Calu3 (cell line): ENCODE data around the gene RIOX2. TPM values are rescaled to one million over a fixed set of nuclear protein-coding genes. Genes with fewer than 3 reads are reported as not detected.

Experiments
- BruUV-seq: library from RNA; stranded (reverse); fragments of 400-500 nt; replicated peaks from 2 replicates; lab custom pipeline; 2021; lab: Mats Ljungman, UMichigan
- CTCF ChIA-PET: fragments of 300-600 bp; sonication (Branson Sonifier 250); formaldehyde crosslinking; loops from one replicate; lab custom pipeline; 2022; ENCODE audit warnings: antibody characterized with exemption; lab: Charles Lee
- DNase-seq: peaks from one replicate; pipeline ENCODE4 v3.0.0; 2022
- H3K27ac Mint-ChIP-seq: one replicate; pipeline ENCODE4 v1.8.0; 2022; ENCODE audit warnings: mixed read lengths; ENCODE audit not compliant: unreplicated experiment
- H3K27me3 Mint-ChIP-seq: one replicate; pipeline ENCODE4 v1.8.0; 2022; ENCODE audit warnings: mixed read lengths; ENCODE audit not compliant: unreplicated experiment
- H3K36me3 Mint-ChIP-seq: one replicate; pipeline ENCODE4 v1.8.0; 2022; ENCODE audit warnings: mild to moderate bottlenecking, moderate library complexity, mixed read lengths; ENCODE audit not compliant: insufficient read depth, unreplicated experiment
- H3K4me1 Mint-ChIP-seq: one replicate; pipeline ENCODE4 v1.8.0; 2022; ENCODE audit warnings: mild to moderate bottlenecking, low read depth, mixed read lengths; ENCODE audit not compliant: unreplicated experiment
- H3K4me3 Mint-ChIP-seq: one replicate; pipeline ENCODE4 v1.8.0; 2022; ENCODE audit warnings: mild to moderate bottlenecking, low read depth, moderate library complexity, mixed read lengths; ENCODE audit not compliant: unreplicated experiment
- H3K9me3 Mint-ChIP-seq: one replicate; pipeline ENCODE4 v1.8.0; 2022; ENCODE audit warnings: low read depth, mixed read lengths; ENCODE audit not compliant: unreplicated experiment
- intact Hi-C: fragments of 100-400 bp; cut with micrococcal nuclease; formaldehyde crosslinking; loops from one replicate; pipeline ENCODE4 v1.10.0; 2022; ENCODE audit not compliant: unreplicated experiment
- total RNA-seq: library from RNA; stranded (reverse); gene quantifications from 2 replicates; pipeline ENCODE4 v1.2.3, GENCODE V29; 2022
- TF ChIP-seq, protein P1 (sequence below): fragments of 200-600 bp; IDR thresholded peaks from one replicate; pipeline ENCODE4 v1.8.0; 2022; ENCODE audit warnings: antibody characterized with exemption; ENCODE audit not compliant: unreplicated experiment

Gene RIOX2
- total RNA-seq, 1 experiment from 2014 or later: 32.1 TPM

DNA sequence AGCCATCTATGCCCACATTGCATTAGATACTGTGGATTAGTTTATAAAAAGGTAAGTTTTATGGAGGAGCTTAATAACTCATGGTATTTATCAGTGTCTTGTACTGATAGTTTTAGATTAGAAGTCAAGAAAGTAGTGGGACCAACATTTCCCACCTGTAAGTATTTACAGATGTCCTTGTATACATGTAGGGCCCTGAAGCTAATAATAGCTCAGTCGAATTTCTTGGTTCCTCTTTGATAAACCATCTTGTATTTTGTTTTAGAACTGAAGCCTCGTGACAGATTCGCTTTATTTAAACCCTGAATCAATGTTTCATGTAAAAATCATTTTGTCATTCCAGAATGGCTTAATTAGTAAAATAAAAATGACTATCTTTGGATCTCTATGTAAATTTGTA lies 77.0 kb downstream of the RIOX2 start:
- no TSS peak for BruUV-seq
- DNase-seq: no peak
- TF ChIP-seq, protein P1, sequence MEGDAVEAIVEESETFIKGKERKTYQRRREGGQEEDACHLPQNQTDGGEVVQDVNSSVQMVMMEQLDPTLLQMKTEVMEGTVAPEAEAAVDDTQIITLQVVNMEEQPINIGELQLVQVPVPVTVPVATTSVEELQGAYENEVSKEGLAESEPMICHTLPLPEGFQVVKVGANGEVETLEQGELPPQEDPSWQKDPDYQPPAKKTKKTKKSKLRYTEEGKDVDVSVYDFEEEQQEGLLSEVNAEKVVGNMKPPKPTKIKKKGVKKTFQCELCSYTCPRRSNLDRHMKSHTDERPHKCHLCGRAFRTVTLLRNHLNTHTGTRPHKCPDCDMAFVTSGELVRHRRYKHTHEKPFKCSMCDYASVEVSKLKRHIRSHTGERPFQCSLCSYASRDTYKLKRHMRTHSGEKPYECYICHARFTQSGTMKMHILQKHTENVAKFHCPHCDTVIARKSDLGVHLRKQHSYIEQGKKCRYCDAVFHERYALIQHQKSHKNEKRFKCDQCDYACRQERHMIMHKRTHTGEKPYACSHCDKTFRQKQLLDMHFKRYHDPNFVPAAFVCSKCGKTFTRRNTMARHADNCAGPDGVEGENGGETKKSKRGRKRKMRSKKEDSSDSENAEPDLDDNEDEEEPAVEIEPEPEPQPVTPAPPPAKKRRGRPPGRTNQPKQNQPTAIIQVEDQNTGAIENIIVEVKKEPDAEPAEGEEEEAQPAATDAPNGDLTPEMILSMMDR: no peak
- Mint-ChIP-seq H3K9me3 (no peaks in the 10 kb centered on the region), H3K36me3 (no peaks in the 10 kb centered on the region), H3K27me3 (no peaks in the 10 kb centered on the region), H3K4me3 (no peak overlapping the region), H3K27ac (no peak overlapping the region), H3K4me1 (no peaks in the 10 kb centered on the region)
- CTCF ChIA-PET: no interaction called here
- intact Hi-C loops: loop anchor here (5.0 kb wide), 1 partner anchor 98 kb away; no protein-coding TSS in a partner anchor

DNA sequence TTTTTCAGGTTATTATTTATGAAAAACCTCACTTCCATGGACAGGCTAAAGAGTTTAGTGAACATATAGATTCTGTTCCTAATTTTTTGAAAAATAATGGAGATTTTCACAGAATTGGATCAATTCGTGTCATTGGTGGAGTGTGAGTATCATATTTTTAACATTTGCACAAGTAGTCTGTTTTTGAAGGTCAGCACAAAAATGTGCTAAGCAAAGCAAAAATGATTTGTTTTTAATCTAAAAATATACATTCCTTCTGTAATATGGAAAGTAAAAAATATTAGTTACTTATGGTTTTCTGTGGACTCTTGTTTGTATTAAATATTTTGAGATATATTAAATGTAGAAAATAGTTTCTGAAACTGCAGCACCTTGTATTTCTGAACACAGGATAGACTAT lies 79.4 kb downstream of the RIOX2 start:
- Mint-ChIP-seq H3K4me1 (no peaks in the 10 kb centered on the region), H3K27ac (no peak overlapping the region), H3K4me3 (no peak overlapping the region), H3K27me3 (no peaks in the 10 kb centered on the region), H3K9me3 (no peaks in the 10 kb centered on the region), H3K36me3 (no peaks in the 10 kb centered on the region)
- TF ChIP-seq, protein P1: no peak
- no peak for DNase-seq
- BruUV-seq: no TSS peak
- CTCF ChIA-PET: no interaction called here
- intact Hi-C loops: no loop called here

Other genes starting within 250 kb of the RIOX2 start
- 5.2 and 5.6 TPM in 2 replicates for gene ARL6, start 207.7 kb downstream of the RIOX2 start, total RNA-seq
- 10.3 and 10.6 TPM in 2 replicates for gene CRYBG3, start 150.4 kb downstream of the RIOX2 start, total RNA-seq
- gene GABRR3, start 62.9 kb upstream of the RIOX2 start, total RNA-seq: not detected in 2 replicates
- gene OR5AC2, start 114.7 kb upstream of the RIOX2 start, total RNA-seq: not detected in 2 replicates
- not detected in 2 replicates for gene OR5H1, start 158.3 kb upstream of the RIOX2 start, total RNA-seq
- 0.05 TPM in 1 of 2 replicates, not detected in the other for gene OR5H14, start 175.0 kb upstream of the RIOX2 start, total RNA-seq
- not detected in 2 replicates for gene OR5H15, start 194.3 kb upstream of the RIOX2 start, total RNA-seq